Measurements from ENCODE around the gene AIFM3.

The AIFM3 gene

GRCh38 chr22:21030032-21030431, 63.0 kb downstream of the AIFM3 start:
- Mint-ChIP-seq H3K27ac (no peak overlapping the region), H3K4me1 (peaks cover 27% of the 10 kb centered on the region), H3K4me3 (no peak overlapping the region), H3K9me3 (no peaks in the 10 kb centered on the region), H3K27me3 (ENCODE audit: low read depth) (peaks cover 32% of the 10 kb centered on the region), H3K36me3 (ENCODE audit: low read depth) (no peaks in the 10 kb centered on the region)
- TF ChIP-seq CTCF (IDR thresholded peaks at IDR 0.05; ENCODE audit: unreplicated experiment in 3 of 3): no peak

Measured in nephron (organoid).